HEK293T (cell line): ENCODE data around the gene THOC1.

ENCODE experiments used
- BHLHE40 ChIP-seq: fragments of 450-650 bp; IDR thresholded peaks from 2 replicates; pipeline ENCODE4 v1.6.1; 2016; ENCODE audit warnings: mild to moderate bottlenecking, moderate library complexity, borderline replicate concordance
- ELF4 ChIP-seq: fragments of 450-650 bp; IDR thresholded peaks from 2 replicates; pipeline ENCODE4 v1.6.1; 2017; ENCODE audit warnings: antibody characterized with exemption
- FOXA1 ChIP-seq: fragments of 450-650 bp; IDR thresholded peaks from 2 replicates; pipeline ENCODE4 v1.6.1; 2016; ENCODE audit warnings: mild to moderate bottlenecking
- FOXM1 ChIP-seq: fragments of 450-650 bp; IDR thresholded peaks from 2 replicates; pipeline ENCODE4 v1.6.1; 2017; ENCODE audit warnings: mild to moderate bottlenecking, borderline replicate concordance
- L3MBTL2 ChIP-seq: fragments of 450-650 bp; conservative IDR thresholded peaks from 2 replicates; pipeline ENCODE4 v1.6.1; 2016; ENCODE audit warnings: mild to moderate bottlenecking
- NFRKB ChIP-seq: fragments of 450-650 bp; IDR thresholded peaks from 2 replicates; pipeline ENCODE4 v1.6.1; 2016; ENCODE audit warnings: mild to moderate bottlenecking, moderate library complexity
- SP1 ChIP-seq: fragments of 450-650 bp; IDR thresholded peaks from 2 replicates; pipeline ENCODE4 v1.6.1; 2017
- SUZ12 ChIP-seq: fragments of 450-650 bp; IDR thresholded peaks from 2 replicates; pipeline ENCODE4 v1.6.1; 2016; ENCODE audit warnings: mild to moderate bottlenecking
- TARDBP ChIP-seq: fragments of 450-650 bp; IDR thresholded peaks from 2 replicates; pipeline ENCODE4 v1.6.1; 2016
- ZNF384 ChIP-seq: fragments of 450-650 bp; IDR thresholded peaks from 2 replicates; pipeline ENCODE4 v1.6.1; 2016

DNA sequence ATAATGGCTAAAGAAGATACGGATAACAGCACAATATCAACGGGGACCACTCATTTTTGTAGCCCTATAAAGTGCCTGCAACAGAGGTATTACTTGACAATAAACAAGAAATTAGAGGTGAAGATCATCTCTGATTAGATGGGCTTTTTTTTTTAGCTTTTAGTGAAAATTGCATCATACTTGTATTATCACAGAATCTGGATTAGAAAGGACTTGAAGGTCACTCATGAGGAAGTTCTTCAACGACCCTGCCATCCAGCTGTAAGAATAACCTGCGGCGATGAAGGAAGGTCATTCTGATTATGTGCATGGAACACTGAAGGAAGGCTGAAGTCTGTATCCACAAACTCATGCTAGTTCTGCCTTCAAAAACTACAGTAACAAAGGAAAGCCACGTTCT, 40.5 kb downstream of the THOC1 start:
- TF ChIP-seq TARDBP, result no peak
- no peak for TF ChIP-seq SP1
- no peak for TF ChIP-seq BHLHE40
- no peak for TF ChIP-seq ZNF384
- TF ChIP-seq NFRKB, result no peak
- no peak for TF ChIP-seq FOXM1
- no peak for TF ChIP-seq ELF4
- TF ChIP-seq FOXA1, result no peak
- no peak for TF ChIP-seq L3MBTL2
- no peak for TF ChIP-seq SUZ12
